ENCODE results near the gene SRRM3.

DNA sequence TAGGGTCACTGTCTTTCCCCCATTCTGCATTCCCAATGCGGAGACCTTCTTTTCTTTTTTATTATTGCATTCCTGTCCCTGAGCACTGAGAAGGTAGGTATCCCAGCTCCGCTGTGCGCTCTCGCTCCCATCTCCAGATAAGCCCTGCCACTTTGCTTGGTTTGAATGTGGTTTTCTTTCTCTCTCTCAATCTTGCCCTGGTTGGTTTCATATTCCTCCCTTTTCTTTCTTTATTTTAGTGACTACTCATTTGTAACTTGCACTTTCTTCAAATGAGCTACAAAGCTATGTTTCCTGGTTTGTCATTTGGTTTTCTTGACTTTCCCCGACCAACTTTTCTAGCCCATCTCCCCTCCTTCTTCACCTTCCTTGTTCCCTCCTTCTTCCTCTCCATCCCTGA is 71.8 kb downstream of the SRRM3 start:
- TF ChIP-seq, protein P1, sequence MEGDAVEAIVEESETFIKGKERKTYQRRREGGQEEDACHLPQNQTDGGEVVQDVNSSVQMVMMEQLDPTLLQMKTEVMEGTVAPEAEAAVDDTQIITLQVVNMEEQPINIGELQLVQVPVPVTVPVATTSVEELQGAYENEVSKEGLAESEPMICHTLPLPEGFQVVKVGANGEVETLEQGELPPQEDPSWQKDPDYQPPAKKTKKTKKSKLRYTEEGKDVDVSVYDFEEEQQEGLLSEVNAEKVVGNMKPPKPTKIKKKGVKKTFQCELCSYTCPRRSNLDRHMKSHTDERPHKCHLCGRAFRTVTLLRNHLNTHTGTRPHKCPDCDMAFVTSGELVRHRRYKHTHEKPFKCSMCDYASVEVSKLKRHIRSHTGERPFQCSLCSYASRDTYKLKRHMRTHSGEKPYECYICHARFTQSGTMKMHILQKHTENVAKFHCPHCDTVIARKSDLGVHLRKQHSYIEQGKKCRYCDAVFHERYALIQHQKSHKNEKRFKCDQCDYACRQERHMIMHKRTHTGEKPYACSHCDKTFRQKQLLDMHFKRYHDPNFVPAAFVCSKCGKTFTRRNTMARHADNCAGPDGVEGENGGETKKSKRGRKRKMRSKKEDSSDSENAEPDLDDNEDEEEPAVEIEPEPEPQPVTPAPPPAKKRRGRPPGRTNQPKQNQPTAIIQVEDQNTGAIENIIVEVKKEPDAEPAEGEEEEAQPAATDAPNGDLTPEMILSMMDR (IDR thresholded peaks at IDR 0.05) = no peak
- no peak for TF ChIP-seq POLR2A (IDR thresholded peaks at IDR 0.05)

All from heart left ventricle (tissue), 13 donors.